Tibial nerve (tissue), 4 donors: ENCODE results near the gene TEF.

Experiments
- EP300 ChIP-seq, 2 donors: sonication (generic); formaldehyde crosslinking; IDR thresholded peaks; one replicate each; pipeline ENCODE4 v1.6.1; 2017; ENCODE audit warnings: antibody characterized with exemption in 2 of 2, mild to moderate bottlenecking in 1 of 2
- TF ChIP-seq, protein P1 (sequence below), 5 experiments: fragments of 200-600 bp in 3 of 5; fragments of 450-650 bp in 2 of 5; sonication (generic) in 3 of 5; IDR thresholded peaks; one replicate each; pipeline ENCODE4 v1.5.1; 2016 to 2019; ENCODE audit warnings: antibody characterized with exemption in 5 of 5, mild to moderate bottlenecking in 3 of 5, moderate library complexity in 2 of 5

DNA sequence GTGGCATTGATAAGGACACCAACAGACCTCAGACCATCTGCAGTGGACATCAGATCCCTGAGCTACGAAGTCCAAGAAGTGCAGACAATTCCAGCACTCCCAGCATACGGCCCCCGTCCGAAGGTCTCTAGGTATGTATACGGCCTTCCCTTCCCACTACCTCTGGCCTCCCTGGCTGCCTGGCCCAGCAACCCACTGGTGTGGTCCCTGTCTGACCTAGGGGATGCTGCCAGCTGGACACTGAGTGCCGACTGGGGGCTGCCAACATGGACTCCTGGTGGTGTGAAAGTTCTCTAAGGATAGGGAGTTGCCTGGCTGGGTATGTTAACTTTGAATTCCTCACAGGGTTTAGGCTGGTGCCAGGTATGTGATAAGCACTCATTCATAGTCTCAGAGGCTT, 17.5 kb upstream of the TEF start:
- TF ChIP-seq, protein P1, sequence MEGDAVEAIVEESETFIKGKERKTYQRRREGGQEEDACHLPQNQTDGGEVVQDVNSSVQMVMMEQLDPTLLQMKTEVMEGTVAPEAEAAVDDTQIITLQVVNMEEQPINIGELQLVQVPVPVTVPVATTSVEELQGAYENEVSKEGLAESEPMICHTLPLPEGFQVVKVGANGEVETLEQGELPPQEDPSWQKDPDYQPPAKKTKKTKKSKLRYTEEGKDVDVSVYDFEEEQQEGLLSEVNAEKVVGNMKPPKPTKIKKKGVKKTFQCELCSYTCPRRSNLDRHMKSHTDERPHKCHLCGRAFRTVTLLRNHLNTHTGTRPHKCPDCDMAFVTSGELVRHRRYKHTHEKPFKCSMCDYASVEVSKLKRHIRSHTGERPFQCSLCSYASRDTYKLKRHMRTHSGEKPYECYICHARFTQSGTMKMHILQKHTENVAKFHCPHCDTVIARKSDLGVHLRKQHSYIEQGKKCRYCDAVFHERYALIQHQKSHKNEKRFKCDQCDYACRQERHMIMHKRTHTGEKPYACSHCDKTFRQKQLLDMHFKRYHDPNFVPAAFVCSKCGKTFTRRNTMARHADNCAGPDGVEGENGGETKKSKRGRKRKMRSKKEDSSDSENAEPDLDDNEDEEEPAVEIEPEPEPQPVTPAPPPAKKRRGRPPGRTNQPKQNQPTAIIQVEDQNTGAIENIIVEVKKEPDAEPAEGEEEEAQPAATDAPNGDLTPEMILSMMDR (IDR thresholded peaks at IDR 0.05), result no peak
- TF ChIP-seq EP300 (IDR thresholded peaks at IDR 0.05), result no peak
